Fibroblast of lung (primary cell): ENCODE data around the gene BICRA. TPM values are rescaled to one million over a fixed set of nuclear protein-coding genes. Genes with fewer than 3 reads are reported as not detected.
A peak's percentile ranks its signal among the peaks of the same experiment; 100 is the strongest.
"Not testable (repeated sequence)": the region's sequence is repeated elsewhere in the genome, so short reads cannot be mapped to it uniquely, and the experiment has no call there.

Source experiments
- DNase-seq, 2 donors: peaks; one replicate each; pipeline versions ENCODE4 v3.0.0 to v3.0.0-alpha.2; 2010; ENCODE audit warnings: low read depth in 2 of 2
- H2AFZ ChIP-seq: 2 replicates; pipeline ENCODE4 v1.5.1; 2012; ENCODE audit warnings: low read length, control low read depth, inconsistent platforms
- H3K27ac ChIP-seq: 2 replicates; pipeline ENCODE4 v1.5.1; 2011; ENCODE audit warnings: low read length, control low read depth; ENCODE audit not compliant: insufficient read depth
- H3K27me3 ChIP-seq: 2 replicates; pipeline ENCODE4 v1.5.1; 2011; ENCODE audit warnings: mild to moderate bottlenecking, low read length; ENCODE audit not compliant: control insufficient read depth, insufficient read depth
- H3K36me3 ChIP-seq: 2 replicates; pipeline ENCODE4 v1.5.1; 2011; ENCODE audit warnings: low read length; ENCODE audit not compliant: control insufficient read depth, insufficient read depth
- H3K4me1 ChIP-seq: 2 replicates; pipeline ENCODE4 v1.5.1; 2011; ENCODE audit warnings: low read length; ENCODE audit not compliant: control insufficient read depth, insufficient read depth; ENCODE audit errors: extremely low read depth
- H3K4me2 ChIP-seq: 2 replicates; pipeline ENCODE4 v1.5.1; 2011; ENCODE audit warnings: low read length, control low read depth; ENCODE audit not compliant: insufficient read depth; ENCODE audit errors: extremely low read depth
- H3K4me3 ChIP-seq, 4 experiments: fragments of 200-600 bp in 1 of 4; sonication (generic) in 1 of 4; replicated peaks in 1 of 4; 2 replicates each; pipeline ENCODE4 v1.5.1; 2011 to 2016; ENCODE audit warnings: low read length in 4 of 4, low read depth in 3 of 4, mild to moderate bottlenecking in 3 of 4, control low read depth in 2 of 4, inconsistent platforms in 1 of 4, mixed read lengths in 1 of 4; ENCODE audit not compliant: insufficient read depth in 1 of 4; ENCODE audit errors: control extremely low read depth in 1 of 4
- H3K79me2 ChIP-seq: 2 replicates; pipeline ENCODE4 v1.5.1; 2012; ENCODE audit warnings: mild to moderate bottlenecking, low read length, inconsistent platforms; ENCODE audit not compliant: control insufficient read depth, insufficient read depth
- H3K9ac ChIP-seq: 2 replicates; pipeline ENCODE4 v1.5.1; 2011; ENCODE audit warnings: mild to moderate bottlenecking, low read length, control low read depth; ENCODE audit not compliant: insufficient read depth
- H3K9me3 ChIP-seq: 2 replicates; pipeline ENCODE4 v1.5.1; 2012; ENCODE audit warnings: low read depth, low read length; ENCODE audit not compliant: control insufficient read depth, insufficient read depth
- H4K20me1 ChIP-seq: 2 replicates; pipeline ENCODE4 v1.5.1; 2011; ENCODE audit warnings: low read length; ENCODE audit not compliant: control insufficient read depth, insufficient read depth; ENCODE audit errors: extremely low read depth
- CTCF ChIP-seq, 2 donors: IDR thresholded peaks in 1 of 2; conservative IDR thresholded peaks in 1 of 2; 1 replicate in 1 of 2; 2 replicates in 1 of 2; pipeline ENCODE4 v1.5.1; 2011 to 2012; ENCODE audit warnings: low read length in 2 of 2, control low read depth in 1 of 2, inconsistent platforms in 1 of 2, low read depth in 1 of 2, mild to moderate bottlenecking in 1 of 2
- EZH2 ChIP-seq: IDR thresholded peaks from 2 replicates; pipeline ENCODE4 v1.5.1; 2012; ENCODE audit warnings: low read length, control low read depth, mild to moderate bottlenecking; ENCODE audit errors: missing control alignments
- polyA plus RNA-seq, 2 donors: library from polyadenylated mRNA; depleted of rRNA in 1 of 2; stranded (reverse) in 1 of 2; unstranded in 1 of 2; fragments of >200 nt; gene quantifications; 2 replicates each; pipeline ENCODE4 v1.2.1, GENCODE V29; 2011 to 2012; ENCODE audit warnings: missing spikeins in 1 of 2
- total RNA-seq: library from RNA; depleted of rRNA; stranded (reverse); fragments of >200 nt; gene quantifications from 2 replicates; pipeline ENCODE4 v1.2.1, GENCODE V29; 2014

Gene BICRA
- total and polyA plus RNA-seq, 2 donors (not counting 1 experiment from before 2014, with no cell fraction given): 0.44 to 3.8 TPM

GRCh38 chr19:47633996-47634395 lies 25.1 kb downstream of the BICRA start:
- TF ChIP-seq CTCF (conservative IDR thresholded peaks at IDR 0.05 in 1 of 2, IDR thresholded peaks at IDR 0.05 in 1 of 2; ENCODE audit: low read depth in 1 of 2, low read length in 2 of 2) (no peak), EZH2 (no peak)
- DNase-seq: no peak
- H3K27me3 ChIP-seq: no peaks in the 10 kb centered on the region

GRCh38 chr19:47635152-47635754 lies 26.3 kb downstream of the BICRA start:
- H3K4me1 ChIP-seq, H3K4me2 ChIP-seq, H3K4me3 ChIP-seq, DNase-seq, H4K20me1 ChIP-seq, H2AFZ ChIP-seq, H3K9me3 ChIP-seq, H3K36me3 ChIP-seq, H3K27me3 ChIP-seq, H3K27ac ChIP-seq, H3K9ac ChIP-seq: not testable (repeated sequence)
- H3K79me2 ChIP-seq: peaks cover 39% of the 10 kb centered on the region

More at GRCh38 chr19:47633996-47634395, 25.1 kb downstream of the BICRA start:
- Histone ChIP-seq H4K20me1 (no peaks in the 10 kb centered on the region), H2AFZ (no peak overlapping the region), H3K4me3 (no peak overlapping the region), H3K79me2 (peaks cover 40% of the 10 kb centered on the region), H3K27ac (no peak overlapping the region), H3K9me3 (no peaks in the 10 kb centered on the region), H3K4me1 (no peaks in the 10 kb centered on the region), H3K4me2 (no peak overlapping the region), H3K9ac (no peak overlapping the region), H3K36me3 (no peaks in the 10 kb centered on the region)

- no peak for TF ChIP-seq CTCF (conservative IDR thresholded peaks at IDR 0.05 in 1 of 2, IDR thresholded peaks at IDR 0.05 in 1 of 2; ENCODE audit: low read depth in 1 of 2, low read length in 2 of 2)
- TF ChIP-seq EZH2: no peak
- no peak overlapping the region for H3K9ac ChIP-seq
- peaks cover 34% of the 10 kb centered on the region for H3K79me2 ChIP-seq
- H3K9me3 ChIP-seq: no peaks in the 10 kb centered on the region
- no peaks in the 10 kb centered on the region for H3K4me1 ChIP-seq
- no peak overlapping the region for H3K4me2 ChIP-seq
- no peaks in the 10 kb centered on the region for H4K20me1 ChIP-seq
- H3K27ac ChIP-seq: peak overlapping the region; percentile 48
- no peaks in the 10 kb centered on the region for H3K27me3 ChIP-seq
- H3K36me3 ChIP-seq: no peaks in the 10 kb centered on the region
- no peak overlapping the region for H2AFZ ChIP-seq
- H3K4me3 ChIP-seq: no peak overlapping the region
- peak; percentile 15 to 46 for DNase-seq
These were observed 28.6 kb downstream of the BICRA start for GRCh38 chr19:47637550-47637949.
